WTC11 (cell line): ENCODE data around the gene GJA3.

ENCODE experiments used
- CTCF ChIP-seq: fragments of 200-600 bp; IDR thresholded peaks from 2 replicates; pipeline ENCODE4 v1.8.0; 2022; ENCODE audit warnings: antibody characterized with exemption
- ELF4 ChIP-seq: sonication (generic); formaldehyde crosslinking; IDR thresholded peaks from 2 replicates; pipeline ENCODE4 v1.8.1; 2022; ENCODE audit warnings: low read depth, mild to moderate bottlenecking, moderate library complexity, missing genetic modification reagents
- EMX1 ChIP-seq: fragments of 250-450 bp; sonication (Bioruptor Pico); IDR thresholded peaks from 2 replicates; pipeline ENCODE4 v1.8.0; 2021; ENCODE audit warnings: mild to moderate bottlenecking
- TF ChIP-seq, protein P1 (sequence below): sonication (generic); formaldehyde crosslinking; IDR thresholded peaks from 2 replicates; pipeline ENCODE4 v1.8.1; 2022; ENCODE audit warnings: missing genetic modification reagents, borderline replicate concordance
- TF ChIP-seq, protein P2 (sequence below): sonication (generic); formaldehyde crosslinking; conservative IDR thresholded peaks from 2 replicates; pipeline ENCODE4 v1.8.1; 2022; ENCODE audit warnings: mild to moderate bottlenecking, missing genetic modification reagents
- TF ChIP-seq, protein P3 (sequence below): sonication (generic); formaldehyde crosslinking; IDR thresholded peaks from 2 replicates; pipeline ENCODE4 v1.8.1; 2022; ENCODE audit warnings: low read depth, mild to moderate bottlenecking, moderate library complexity, missing genetic modification reagents, borderline replicate concordance
- TF ChIP-seq, protein P4 (sequence below): sonication (generic); formaldehyde crosslinking; IDR thresholded peaks from 2 replicates; pipeline ENCODE4 v1.8.0; 2022; ENCODE audit warnings: mild to moderate bottlenecking, missing genetic modification reagents

GRCh38 chr13:20127262-20127561 is 33.6 kb downstream of the GJA3 start:
- TF ChIP-seq, protein P1, sequence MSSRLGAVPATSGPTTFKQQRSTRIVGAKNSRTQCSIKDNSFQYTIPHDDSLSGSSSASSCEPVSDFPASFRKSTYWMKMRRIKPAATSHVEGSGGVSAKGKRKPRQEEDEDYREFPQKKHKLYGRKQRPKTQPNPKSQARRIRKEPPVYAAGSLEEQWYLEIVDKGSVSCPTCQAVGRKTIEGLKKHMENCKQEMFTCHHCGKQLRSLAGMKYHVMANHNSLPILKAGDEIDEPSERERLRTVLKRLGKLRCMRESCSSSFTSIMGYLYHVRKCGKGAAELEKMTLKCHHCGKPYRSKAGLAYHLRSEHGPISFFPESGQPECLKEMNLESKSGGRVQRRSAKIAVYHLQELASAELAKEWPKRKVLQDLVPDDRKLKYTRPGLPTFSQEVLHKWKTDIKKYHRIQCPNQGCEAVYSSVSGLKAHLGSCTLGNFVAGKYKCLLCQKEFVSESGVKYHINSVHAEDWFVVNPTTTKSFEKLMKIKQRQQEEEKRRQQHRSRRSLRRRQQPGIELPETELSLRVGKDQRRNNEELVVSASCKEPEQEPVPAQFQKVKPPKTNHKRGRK (CRISPR knock-in tag) = no peak
- TF ChIP-seq CTCF (no peak), ELF4 (CRISPR knock-in tag) (no peak), EMX1 (CRISPR knock-in tag) (no peak)
- TF ChIP-seq, protein P2, sequence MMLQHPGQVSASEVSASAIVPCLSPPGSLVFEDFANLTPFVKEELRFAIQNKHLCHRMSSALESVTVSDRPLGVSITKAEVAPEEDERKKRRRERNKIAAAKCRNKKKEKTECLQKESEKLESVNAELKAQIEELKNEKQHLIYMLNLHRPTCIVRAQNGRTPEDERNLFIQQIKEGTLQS (CRISPR knock-in tag) = no peak
- TF ChIP-seq, protein P3, sequence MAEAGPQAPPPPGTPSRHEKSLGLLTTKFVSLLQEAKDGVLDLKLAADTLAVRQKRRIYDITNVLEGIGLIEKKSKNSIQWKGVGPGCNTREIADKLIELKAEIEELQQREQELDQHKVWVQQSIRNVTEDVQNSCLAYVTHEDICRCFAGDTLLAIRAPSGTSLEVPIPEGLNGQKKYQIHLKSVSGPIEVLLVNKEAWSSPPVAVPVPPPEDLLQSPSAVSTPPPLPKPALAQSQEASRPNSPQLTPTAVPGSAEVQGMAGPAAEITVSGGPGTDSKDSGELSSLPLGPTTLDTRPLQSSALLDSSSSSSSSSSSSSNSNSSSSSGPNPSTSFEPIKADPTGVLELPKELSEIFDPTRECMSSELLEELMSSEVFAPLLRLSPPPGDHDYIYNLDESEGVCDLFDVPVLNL = no peak
- TF ChIP-seq, protein P4, sequence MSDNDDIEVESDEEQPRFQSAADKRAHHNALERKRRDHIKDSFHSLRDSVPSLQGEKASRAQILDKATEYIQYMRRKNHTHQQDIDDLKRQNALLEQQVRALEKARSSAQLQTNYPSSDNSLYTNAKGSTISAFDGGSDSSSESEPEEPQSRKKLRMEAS (CRISPR knock-in tag) = no peak
